Fibroblast of villous mesenchyme (primary cell): Measurements from ENCODE around the gene ZBTB20. TPM values are rescaled to one million over a fixed set of nuclear protein-coding genes. Genes with fewer than 3 reads are reported as not detected.

Experiments used
- DNase-seq: peaks from one replicate; pipeline ENCODE4 v3.0.0-alpha.2; 2010; ENCODE audit warnings: low read depth
- H3K4me3 ChIP-seq: 2 replicates; pipeline ENCODE4 v1.5.1; 2011; ENCODE audit warnings: low read depth, mild to moderate bottlenecking, low read length
- CTCF ChIP-seq: IDR thresholded peaks from 2 replicates; pipeline ENCODE4 v1.5.1; 2012; ENCODE audit warnings: low read depth, mild to moderate bottlenecking, low read length; ENCODE audit not compliant: insufficient read depth
- total RNA-seq: library from RNA; depleted of rRNA; stranded (reverse); fragments of >200 nt; gene quantifications from 2 replicates; pipeline ENCODE4 v1.2.3, GENCODE V29; 2012

The ZBTB20 gene
- total RNA-seq, 1 donor: 28.1 TPM

DNA sequence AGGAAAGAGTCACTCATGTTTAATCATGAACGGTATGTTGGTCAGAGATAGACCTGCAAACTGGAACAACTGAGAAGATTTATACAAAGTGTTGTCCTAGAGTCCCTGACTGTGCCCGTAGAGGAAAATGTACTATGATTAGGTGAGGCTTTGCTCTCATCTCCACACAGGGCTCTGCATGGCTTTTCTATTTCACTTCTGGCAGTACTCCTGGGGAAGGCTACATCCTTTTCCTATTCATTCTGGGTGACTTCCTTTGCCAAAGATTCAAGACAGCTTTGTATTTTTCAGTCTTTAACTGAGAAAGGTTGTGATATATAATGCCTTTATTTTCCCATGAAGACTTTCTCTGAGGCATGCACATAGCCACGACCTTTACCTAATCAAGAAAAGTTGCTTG, 414.7 kb downstream of the ZBTB20 start:
- no peak for DNase-seq
- no peak for TF ChIP-seq CTCF
- no peak overlapping the region for H3K4me3 ChIP-seq

GRCh38 chr3:114730397-114730796, 416.7 kb downstream of the ZBTB20 start:
- no peak overlapping the region for H3K4me3 ChIP-seq
- DNase-seq: no peak
- TF ChIP-seq CTCF: no peak

DNA sequence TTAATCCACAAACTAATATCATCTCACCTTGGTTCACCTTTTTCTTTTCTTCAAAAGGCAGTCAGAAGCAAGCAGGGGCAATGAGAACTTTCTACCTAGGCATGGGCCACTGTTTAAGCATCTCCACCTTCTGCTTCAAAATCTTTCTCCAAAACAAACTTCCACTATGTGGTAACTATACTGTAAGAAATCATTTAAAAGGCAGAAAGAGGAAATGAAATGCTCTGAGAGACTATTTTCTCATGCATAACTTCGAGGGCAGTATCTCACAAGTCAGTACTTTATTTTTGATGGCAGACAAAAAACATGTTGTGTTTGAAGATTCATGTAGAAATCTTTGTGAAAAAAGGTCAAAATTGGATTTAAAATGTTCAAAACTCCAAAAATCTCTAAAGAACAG, 419.7 kb downstream of the ZBTB20 start:
- H3K4me3 ChIP-seq: no peak overlapping the region
- TF ChIP-seq CTCF: no peak
- no peak for DNase-seq

- TF ChIP-seq CTCF: no peak
- no peak for DNase-seq
Observed at GRCh38 chr3:114725966-114726365, 421.1 kb downstream of the ZBTB20 start.

DNA sequence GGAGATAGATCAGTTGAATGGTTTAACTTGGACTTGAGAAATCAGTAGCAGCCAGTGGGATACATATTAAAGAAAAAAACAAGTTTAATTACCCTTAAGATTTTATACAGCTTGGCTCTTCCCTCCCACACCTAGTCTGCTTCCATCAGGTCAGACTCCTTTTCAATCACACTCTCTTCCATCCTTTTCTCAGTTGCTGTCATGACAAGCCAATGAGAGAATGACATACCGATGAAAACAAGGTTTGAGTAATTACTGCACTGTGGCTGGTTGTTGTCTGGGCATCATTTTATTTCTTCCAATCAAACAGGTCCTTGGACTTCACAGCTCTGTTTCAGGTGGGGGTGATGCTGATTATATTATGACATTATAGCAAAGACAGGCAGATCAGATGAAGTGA, 424.6 kb downstream of the ZBTB20 start:
- TF ChIP-seq CTCF: no peak
- H3K4me3 ChIP-seq: no peak overlapping the region
- no peak for DNase-seq

More at GRCh38 chr3:114725966-114726365, 421.1 kb downstream of the ZBTB20 start:
- H3K4me3 ChIP-seq: no peak overlapping the region

DNA sequence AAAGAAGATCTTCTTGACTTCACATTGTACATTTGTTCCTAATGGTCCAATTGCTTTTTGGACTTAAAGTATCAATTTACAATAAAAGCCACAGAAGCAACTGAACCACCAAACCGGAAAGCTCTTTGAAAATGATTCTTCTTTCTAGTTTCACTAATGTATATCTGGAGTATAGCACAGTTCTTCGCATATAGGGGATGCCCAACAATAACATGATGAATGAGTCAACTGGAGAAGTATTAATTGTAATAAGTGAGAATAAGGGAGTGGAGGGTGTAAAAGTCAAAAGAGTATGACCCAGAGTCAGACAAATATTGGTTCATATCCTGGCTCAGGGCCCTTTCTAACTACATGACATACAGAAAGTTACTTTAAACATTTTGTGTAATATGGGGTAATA, 425.2 kb downstream of the ZBTB20 start:
- no peak overlapping the region for H3K4me3 ChIP-seq
- TF ChIP-seq CTCF: no peak
- DNase-seq: no peak

DNA sequence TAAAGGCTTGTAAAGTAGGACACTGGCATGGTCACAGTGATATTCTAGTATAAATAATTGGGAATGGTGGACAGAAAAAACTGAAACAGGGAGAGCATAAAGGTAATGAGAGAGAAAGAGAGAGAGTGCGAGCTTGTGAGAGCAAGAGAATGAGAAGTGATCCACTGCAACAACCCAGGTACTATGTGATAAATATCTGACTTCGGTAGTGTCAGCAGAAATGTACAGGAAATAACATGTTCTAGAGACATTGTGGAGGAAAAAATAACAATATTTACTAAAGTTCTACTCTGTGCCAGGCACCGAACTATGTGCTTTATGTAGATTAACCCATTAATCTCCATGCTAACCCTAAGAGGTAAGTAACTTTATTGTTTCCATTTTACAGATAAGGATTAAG, 425.9 kb downstream of the ZBTB20 start:
- TF ChIP-seq CTCF: no peak
- H3K4me3 ChIP-seq: no peak overlapping the region
- DNase-seq: no peak
